Measurements from ENCODE around the gene MAPKAP1. TPM values are rescaled to one million over a fixed set of nuclear protein-coding genes. Genes with fewer than 3 reads are reported as not detected.

MAPKAP1 gene
- total RNA-seq, 1 donor from 2014 or later = 81.9 TPM

DNA sequence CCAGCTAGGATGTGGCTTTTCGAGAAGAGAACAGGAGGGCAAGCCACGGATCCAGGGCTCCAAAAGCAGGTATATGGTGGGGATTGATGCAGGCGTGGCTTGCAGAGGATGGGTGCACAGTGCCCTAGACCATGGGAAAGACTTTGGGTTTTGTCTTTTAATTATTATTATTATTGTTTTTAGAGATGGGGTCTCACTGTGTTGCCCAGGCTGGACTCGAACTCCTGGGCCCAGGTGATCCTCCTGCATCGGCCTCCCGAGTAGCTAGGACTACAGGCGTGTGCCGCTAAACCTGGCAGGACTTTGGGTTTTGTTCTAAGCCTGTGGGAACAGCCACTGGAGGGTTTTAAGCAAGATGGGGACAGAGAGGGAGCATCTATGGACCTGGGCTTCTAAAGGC lies 293.4 kb downstream of the MAPKAP1 start:
- H3K27me3 ChIP-seq (ENCODE audit: control insufficient read depth, insufficient read depth, low read length) = no peaks in the 10 kb centered on the region
- H3K4me3 ChIP-seq (ENCODE audit: low read depth, low read length) = no peak overlapping the region
- TF ChIP-seq, protein P1, sequence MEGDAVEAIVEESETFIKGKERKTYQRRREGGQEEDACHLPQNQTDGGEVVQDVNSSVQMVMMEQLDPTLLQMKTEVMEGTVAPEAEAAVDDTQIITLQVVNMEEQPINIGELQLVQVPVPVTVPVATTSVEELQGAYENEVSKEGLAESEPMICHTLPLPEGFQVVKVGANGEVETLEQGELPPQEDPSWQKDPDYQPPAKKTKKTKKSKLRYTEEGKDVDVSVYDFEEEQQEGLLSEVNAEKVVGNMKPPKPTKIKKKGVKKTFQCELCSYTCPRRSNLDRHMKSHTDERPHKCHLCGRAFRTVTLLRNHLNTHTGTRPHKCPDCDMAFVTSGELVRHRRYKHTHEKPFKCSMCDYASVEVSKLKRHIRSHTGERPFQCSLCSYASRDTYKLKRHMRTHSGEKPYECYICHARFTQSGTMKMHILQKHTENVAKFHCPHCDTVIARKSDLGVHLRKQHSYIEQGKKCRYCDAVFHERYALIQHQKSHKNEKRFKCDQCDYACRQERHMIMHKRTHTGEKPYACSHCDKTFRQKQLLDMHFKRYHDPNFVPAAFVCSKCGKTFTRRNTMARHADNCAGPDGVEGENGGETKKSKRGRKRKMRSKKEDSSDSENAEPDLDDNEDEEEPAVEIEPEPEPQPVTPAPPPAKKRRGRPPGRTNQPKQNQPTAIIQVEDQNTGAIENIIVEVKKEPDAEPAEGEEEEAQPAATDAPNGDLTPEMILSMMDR (IDR thresholded peaks at IDR 0.05; ENCODE audit: insufficient read depth, low read length, severe bottlenecking) = no peak
- no peaks in the 10 kb centered on the region for H3K36me3 ChIP-seq (ENCODE audit: control insufficient read depth, insufficient read depth, low read length)
- FAIRE-seq (no peak), DNase-seq (ENCODE audit: low read depth) (no peak)

DNA sequence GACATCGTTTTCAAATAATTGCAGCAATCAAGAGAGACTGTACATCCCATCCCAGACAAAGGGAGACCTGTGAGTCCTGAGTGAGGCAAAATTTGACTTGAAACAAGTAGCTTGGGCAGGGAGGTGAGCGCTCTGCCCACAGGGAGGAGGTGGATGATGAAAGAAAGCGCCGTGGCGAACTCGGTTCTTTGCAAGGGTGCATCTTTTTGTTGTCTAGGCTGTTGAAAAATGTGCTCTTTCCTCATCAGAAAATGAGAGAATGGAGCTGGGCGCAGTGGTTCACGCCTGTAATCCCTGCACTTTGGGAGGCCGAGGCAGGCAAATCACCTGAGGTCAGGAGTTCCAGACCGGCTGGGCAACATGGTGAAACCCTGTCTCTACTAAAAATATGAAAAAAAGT lies 294.8 kb downstream of the MAPKAP1 start:
- DNase-seq (ENCODE audit: low read depth) (no peak), FAIRE-seq (no peak)
- no peak overlapping the region for H3K4me3 ChIP-seq (ENCODE audit: low read depth, low read length)

DNA sequence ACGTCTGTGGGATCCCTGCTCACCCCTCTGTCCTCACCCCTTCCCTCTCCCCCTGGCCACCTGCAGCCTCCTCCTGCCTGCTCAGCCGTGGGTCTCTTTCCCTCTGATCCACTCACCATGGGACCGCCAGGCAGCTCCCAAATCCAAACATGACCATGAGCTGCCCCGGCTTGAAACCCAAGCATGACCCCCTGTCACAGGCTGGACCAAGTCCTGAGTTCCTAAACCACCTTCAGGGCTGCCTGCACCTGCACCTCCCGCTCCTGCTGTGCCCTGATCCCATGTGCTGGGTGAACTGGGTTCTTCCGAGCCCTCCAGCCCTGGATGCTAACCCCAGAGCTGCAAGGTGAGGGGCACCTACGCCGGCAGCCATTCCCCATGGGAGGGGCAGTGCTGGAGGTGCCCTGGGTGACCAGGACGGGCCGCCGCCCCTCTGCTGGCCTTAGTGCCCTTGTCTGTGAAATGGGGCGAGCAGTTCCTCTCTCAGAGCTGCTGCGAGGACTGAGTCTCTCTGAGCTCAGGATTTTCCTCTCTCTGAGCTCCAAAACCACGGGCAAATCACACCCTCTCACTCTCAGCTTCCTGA lies 295.7 kb downstream of the MAPKAP1 start:
- Histone ChIP-seq H3K4me3 (ENCODE audit: low read depth, low read length) (no peak overlapping the region), H3K36me3 (ENCODE audit: control insufficient read depth, insufficient read depth, low read length) (no peaks in the 10 kb centered on the region), H3K27me3 (ENCODE audit: control insufficient read depth, insufficient read depth, low read length) (no peaks in the 10 kb centered on the region)
- TF ChIP-seq, protein P1 (IDR thresholded peaks at IDR 0.05; ENCODE audit: insufficient read depth, low read length, severe bottlenecking) = no peak
- FAIRE-seq = no peak
- DNase-seq (ENCODE audit: low read depth) = no peak

More for the DNA sequence above, 294.8 kb downstream of the MAPKAP1 start:
- TF ChIP-seq, protein P1 (IDR thresholded peaks at IDR 0.05; ENCODE audit: insufficient read depth, low read length, severe bottlenecking) = no peak
- Histone ChIP-seq H3K27me3 (ENCODE audit: control insufficient read depth, insufficient read depth, low read length) (no peaks in the 10 kb centered on the region), H3K36me3 (ENCODE audit: control insufficient read depth, insufficient read depth, low read length) (no peaks in the 10 kb centered on the region)

DNA sequence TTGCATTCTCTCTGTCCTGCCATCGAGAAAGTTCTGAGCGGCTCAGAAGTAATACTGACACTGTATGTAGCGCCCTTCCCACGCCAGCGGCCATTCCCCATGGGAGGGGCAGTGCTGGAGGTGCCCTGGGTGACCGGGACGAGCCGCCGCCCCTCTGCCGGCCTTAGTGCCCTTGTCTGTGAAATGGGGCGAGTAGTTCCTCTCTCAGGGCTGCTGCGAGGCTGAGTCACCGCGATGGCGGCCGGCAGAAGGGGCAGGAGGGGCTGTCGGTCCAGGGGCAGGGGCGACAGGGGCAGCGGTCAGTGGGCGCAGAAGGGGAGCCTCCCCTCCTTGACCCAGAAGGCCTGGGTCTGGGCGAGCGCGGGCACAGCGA lies 296.5 kb downstream of the MAPKAP1 start:
- Histone ChIP-seq H3K4me3 (ENCODE audit: low read depth, low read length) (no peak overlapping the region), H3K36me3 (ENCODE audit: control insufficient read depth, insufficient read depth, low read length) (no peaks in the 10 kb centered on the region), H3K27me3 (ENCODE audit: control insufficient read depth, insufficient read depth, low read length) (no peaks in the 10 kb centered on the region)
- no peak for DNase-seq (ENCODE audit: low read depth)
- TF ChIP-seq, protein P1 (IDR thresholded peaks at IDR 0.05; ENCODE audit: insufficient read depth, low read length, severe bottlenecking) = no peak
- FAIRE-seq = no peak

DNA sequence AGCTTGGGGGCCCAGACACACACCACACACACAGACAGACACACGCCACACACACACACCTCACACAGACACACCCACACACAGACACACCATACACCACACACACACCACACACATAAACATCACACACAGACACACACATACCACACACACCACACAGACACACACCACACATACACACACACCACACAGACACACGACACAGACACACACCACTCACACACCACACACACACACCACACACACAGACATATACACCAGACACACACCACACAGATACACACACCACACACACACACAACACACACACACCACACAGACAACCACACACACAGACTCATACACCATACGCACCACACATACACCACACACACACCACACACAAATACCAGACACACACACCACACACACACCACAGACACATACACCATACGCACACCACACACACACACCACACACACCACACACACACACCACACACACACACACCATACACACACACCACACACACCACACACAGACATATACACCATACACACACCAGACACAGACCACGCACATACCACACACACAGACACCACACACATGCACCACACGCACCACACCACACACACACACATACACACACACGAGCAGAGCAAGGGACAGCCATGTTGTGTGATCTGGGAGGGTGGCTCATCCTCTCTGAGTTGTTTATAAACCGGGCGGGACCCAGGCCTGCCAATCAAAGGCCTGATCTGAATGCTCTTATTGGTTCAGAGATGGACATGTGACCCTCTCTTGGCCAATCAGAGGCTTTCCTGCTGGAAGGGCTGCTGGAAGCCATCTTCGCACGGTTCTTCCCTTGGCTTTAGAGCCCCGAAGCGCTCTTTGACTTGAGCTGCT lies 297.1 kb downstream of the MAPKAP1 start:
- FAIRE-seq = peak; percentile 100
- Histone ChIP-seq H3K4me3 (ENCODE audit: low read depth, low read length) (no peak overlapping the region), H3K36me3 (ENCODE audit: control insufficient read depth, insufficient read depth, low read length) (no peaks in the 10 kb centered on the region), H3K27me3 (ENCODE audit: control insufficient read depth, insufficient read depth, low read length) (no peaks in the 10 kb centered on the region)
- TF ChIP-seq, protein P1 (IDR thresholded peaks at IDR 0.05; ENCODE audit: insufficient read depth, low read length, severe bottlenecking) = no peak
- peak; percentile 18 for DNase-seq (ENCODE audit: low read depth)
